ENCODE data around the gene HIGD1C.
"Not testable (repeated sequence)": the region's sequence is repeated elsewhere in the genome, so short reads cannot be mapped to it uniquely, and the experiment has no call there.

The HIGD1C gene

DNA sequence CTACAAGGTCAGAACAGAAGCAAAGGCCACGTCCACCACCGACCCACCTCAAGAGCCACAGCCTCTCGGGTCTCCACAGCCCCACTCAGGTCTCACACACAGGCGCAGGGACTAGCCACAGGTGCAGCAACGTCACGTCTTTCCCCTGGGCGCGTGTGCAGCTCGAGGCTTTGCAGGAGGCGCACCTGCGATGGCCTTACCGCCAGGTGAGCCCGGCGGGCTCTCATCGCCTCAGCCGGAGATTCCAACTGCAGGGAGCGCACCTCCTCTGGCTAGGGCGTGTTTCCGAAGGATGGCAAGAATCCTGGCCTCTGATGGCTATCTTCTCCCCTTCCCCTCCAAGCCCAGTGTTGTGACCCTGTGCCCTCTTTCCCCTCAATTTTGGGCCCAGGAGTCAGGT lies at the start of gene HIGD1C:
Gene HIGD1C, plus strand, starts transcription at position 35 of the 400 bp plus-strand sequence. CDS start 1,455 bp downstream, outside the sequence.
- in situ Hi-C loops (cut with HindIII; ENCODE audit: low pct_ligation_motif_present, low pct_unique_long_range_greater_than_20kb, low sequenced_read_pairs) = no loop called here
- DNase-seq = no peak

DNA sequence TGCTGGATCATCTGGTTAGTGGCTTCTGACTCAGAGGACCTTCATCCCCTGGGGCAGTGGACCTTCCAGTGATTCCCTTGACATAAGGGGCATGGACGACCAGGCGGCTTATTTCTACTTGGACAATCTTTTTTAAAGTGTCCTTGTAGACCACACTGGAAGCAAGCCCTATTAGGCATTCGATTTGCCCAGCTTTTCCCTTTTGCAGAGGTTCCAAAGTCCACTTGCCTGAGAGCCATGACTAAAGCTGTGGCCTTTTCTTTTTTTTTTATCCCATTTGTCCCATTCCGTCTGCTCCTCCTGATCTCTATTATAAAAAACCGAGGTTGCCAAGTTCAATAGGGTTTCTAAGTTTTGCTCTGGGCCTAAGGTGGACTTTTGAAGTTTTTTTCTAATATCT lies 43.9 kb upstream of the HIGD1C start:
- in situ Hi-C loops (cut with HindIII; ENCODE audit: low pct_ligation_motif_present, low pct_unique_long_range_greater_than_20kb, low sequenced_read_pairs); DNase-seq: not testable (repeated sequence)

DNA sequence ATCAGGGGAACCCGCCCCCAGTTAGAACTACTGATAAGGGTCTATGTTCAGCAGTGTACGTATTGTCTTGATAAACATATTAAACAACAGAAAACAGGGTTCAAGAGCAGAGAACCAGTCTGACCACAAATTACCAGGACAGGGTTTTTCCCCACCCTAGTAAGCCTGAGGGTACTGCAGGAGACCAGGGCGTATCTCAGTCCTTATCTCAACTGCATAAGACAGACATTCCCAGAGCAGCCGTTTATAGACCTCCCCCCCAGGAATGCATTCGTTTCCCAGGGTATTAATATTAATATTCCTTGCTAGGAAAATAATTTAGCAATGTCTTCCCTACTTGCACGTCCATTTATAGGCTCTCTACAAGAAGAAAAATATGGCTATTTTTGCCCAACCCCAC lies 40.0 kb upstream of the HIGD1C start:
- in situ Hi-C loops (cut with HindIII; ENCODE audit: low pct_ligation_motif_present, low pct_unique_long_range_greater_than_20kb, low sequenced_read_pairs); DNase-seq: not testable (repeated sequence)

DNA sequence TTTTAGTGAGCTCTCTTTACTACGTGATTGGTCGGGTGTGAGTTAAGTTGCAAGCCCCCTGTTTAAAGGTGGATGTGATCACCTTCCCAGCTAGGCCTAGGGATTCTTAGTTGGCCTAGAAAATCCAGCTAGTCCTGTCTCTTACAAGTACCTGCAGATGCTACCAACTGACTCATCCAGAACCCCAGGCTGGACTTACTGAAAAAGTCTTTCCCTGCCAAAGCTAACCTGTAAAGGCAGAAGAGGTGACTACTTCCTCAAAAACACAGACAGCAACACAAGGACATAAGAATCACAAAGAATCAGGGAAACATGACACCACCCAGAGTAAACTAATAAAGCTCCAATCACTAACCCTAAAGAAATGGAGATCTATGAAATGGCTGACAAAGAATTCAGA lies 39.1 kb upstream of the HIGD1C start:
- DNase-seq = no peak
- in situ Hi-C loops (cut with HindIII; ENCODE audit: low pct_ligation_motif_present, low pct_unique_long_range_greater_than_20kb, low sequenced_read_pairs) = no loop called here

DNA sequence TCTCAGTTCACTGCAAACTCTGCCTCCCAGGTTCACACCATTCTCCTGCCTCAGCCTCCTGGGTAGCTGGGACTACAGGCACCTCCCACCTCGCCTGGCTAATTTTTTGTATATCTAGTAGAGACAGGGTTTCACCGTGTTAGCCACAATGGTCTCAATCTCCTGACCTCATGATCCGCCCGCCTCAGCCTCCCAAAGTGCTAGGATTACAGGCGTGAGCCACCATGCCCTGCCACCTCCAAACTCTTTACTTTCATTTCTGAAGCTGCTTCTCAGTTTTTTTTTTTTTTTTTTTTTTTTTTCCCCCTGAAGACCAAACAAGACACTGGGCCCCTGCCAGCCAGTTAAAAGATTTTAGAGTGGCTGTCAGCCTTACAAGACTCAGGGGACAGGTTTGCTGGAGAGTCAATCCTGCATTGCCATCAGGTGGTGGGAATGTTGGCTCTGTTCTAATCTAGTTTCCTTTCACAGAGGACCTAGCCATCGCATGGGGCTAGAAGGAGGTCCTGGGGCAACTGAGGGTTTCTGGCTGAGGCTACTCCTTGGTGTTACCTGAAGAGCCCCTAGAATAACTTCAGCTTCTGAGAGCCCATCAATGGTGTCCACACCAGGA lies 37.4 kb upstream of the HIGD1C start:
- no peak for DNase-seq
- in situ Hi-C loops (cut with HindIII; ENCODE audit: low pct_ligation_motif_present, low pct_unique_long_range_greater_than_20kb, low sequenced_read_pairs) = no loop called here

DNA sequence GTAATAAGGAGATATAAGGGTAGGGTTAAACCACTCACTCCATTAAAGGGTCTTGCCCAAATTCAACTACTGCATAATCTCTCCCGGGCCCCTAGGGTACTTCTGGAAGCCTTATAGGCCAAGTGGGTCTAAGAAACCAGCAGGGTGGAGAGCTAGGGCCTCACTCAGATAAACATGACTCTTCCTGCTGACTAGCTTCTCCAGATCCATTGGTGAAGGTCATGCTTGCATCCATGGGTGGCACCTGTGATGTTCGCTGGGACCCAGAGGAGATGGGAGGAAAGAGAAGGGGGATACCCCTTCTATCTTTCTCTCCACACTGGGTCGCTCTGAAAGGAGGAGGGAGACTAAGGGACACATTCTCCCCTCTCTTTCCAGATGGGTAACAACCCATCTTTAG lies 36.1 kb upstream of the HIGD1C start:
- in situ Hi-C loops (cut with HindIII; ENCODE audit: low pct_ligation_motif_present, low pct_unique_long_range_greater_than_20kb, low sequenced_read_pairs) = no loop called here
- DNase-seq = no peak

DNA sequence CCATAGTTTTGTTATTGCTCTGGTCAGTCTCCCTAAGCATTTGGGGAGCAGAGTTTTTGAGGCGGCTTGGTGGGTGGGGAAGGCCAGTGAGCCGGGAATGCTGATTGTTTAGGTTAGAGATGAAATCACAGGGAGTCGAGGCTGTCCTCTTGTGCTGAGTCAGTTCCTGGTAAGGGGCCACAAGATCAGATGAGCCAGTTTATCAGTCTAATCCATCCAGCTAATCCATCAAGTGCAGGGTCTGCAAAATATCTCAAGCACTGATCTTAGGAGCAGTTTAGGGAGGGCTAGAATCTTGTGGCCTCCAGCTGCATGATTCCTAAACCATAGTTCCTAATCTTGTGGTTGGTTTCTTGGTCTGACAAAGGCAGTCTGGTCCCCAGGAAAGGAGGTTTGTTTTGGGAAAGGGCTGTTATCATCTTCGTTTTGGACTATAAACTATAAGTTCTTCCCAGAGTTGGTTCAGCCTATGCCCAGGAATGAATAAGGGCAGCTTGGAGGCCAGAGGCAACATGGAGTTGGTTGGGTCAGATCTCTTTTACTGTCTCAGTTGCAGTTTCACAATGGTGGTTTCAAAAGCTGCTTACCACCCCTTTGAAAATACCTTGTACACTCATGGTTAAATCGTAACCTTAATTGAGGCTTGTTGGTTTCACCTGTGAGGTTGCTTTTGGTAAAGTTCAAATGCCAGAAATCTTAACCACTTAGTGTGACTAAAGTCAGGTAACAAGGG lies 33.6 kb upstream of the HIGD1C start:
- DNase-seq = no peak
- in situ Hi-C loops (cut with HindIII; ENCODE audit: low pct_ligation_motif_present, low pct_unique_long_range_greater_than_20kb, low sequenced_read_pairs) = no loop called here

DNA sequence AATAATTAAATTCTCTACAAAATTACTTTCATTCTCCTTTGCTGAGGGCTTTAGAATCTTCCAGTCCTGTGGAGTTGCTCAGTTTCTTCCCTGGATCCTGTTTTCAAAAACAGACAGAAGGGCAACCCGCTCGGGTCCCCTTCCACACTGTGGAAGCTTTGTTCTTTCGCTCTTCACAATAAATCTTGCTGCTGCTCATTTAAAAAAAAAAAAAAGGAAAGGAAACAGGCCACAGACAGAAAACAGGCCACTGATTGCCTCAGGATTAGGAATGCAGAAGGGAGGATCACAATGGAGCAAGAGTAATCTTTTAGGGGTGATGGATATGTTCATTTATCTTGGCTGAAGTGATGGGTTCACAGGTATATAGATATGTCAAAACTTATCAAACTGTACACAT lies 29.5 kb upstream of the HIGD1C start:
- in situ Hi-C loops (cut with HindIII; ENCODE audit: low pct_ligation_motif_present, low pct_unique_long_range_greater_than_20kb, low sequenced_read_pairs) = no loop called here
- no peak for DNase-seq

DNA sequence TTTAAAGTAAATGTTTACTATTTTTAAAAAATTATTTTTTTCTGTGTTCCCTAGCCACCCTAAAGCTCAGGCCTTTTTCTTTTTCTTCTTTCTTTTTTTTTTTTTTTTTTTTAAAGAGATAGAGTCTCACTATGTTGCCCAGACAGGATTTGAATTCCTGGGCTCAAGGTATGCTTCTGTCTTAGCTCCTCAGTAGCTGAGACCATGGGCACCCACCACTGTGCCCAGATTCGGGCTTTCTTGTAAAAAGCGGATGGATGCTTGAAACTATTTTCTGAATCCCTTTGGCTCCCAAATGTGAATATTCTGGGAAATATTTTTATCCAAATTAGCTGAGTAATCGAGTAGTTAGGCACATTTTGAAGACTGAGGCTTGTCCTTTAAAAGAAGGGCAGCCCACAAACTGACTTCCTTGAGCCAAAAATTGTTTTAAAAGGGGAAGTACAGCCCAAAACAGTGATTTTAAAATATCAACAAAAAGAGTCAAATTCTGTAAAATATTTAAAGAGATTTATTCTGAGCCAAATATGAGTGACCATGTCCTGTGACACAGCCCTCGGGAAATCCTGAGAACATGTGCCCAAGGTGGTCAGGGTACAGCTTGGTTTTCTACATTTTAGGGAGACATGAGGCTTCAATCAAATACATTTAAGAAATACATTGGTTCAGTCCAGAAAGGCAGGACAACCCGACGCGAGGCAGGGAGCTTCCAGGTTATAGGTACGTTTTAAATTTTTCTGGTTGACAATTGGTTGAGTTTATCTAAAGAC lies 28.8 kb upstream of the HIGD1C start:
- in situ Hi-C loops (cut with HindIII; ENCODE audit: low pct_ligation_motif_present, low pct_unique_long_range_greater_than_20kb, low sequenced_read_pairs) = no loop called here
- no peak for DNase-seq

DNA sequence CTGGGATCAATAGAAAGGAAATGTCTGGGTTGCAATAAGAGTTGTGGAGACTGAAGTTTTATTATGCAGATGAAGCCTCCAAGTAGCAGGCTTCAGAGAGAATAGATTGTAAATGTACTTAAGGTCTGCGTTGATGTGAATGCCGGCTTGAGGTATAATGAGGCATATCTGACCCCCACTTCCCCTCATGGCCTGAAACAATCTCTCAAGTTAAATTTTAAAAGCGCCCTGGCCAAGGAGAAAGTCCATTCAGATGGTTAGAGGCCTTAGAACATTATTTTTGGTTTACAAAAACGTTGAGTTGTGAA lies 28.3 kb upstream of the HIGD1C start:
- DNase-seq = no peak
- in situ Hi-C loops (cut with HindIII; ENCODE audit: low pct_ligation_motif_present, low pct_unique_long_range_greater_than_20kb, low sequenced_read_pairs) = no loop called here

DNA sequence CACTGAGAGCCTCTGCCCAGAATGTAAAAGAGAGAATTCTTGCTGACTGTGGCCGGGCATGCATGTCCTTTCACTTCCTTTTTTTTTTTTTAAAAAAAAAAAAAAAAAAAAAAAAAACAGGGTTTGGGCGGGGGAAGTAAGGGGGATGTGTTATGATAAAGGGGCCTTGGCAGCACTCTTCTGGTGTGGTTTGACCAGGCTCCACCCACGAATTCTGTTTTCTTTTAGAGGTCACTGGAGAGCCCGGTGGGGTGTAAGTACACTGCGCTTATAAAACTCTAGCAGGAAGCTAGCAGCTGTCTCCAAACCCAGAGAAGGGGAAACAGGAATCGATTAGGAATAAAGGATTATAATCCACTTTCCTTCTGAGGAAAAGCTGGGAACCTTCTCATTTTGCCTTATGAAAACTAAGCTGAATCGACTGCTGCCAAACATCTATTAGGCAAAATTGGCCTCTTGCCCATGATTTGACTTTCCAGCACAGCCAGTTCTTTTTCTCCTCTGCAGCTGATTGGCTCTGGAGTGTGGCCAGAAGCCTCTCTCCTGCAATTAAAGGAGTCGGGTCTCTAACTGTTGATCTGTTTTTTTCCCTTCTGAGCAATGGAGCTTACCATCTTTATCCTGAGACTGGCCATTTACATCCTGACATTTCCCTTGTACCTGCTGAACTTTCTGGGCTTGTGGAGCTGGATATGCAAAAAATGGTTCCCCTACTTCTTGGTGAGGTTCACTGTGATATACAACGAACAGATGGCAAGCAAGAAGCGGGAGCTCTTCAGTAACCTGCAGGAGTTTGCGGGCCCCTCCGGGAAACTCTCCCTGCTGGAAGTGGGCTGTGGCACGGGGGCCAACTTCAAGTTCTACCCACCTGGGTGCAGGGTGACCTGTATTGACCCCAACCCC lies 27.7 kb upstream of the HIGD1C start:
- peak; percentile 90 for DNase-seq
- in situ Hi-C loops (cut with HindIII; ENCODE audit: low pct_ligation_motif_present, low pct_unique_long_range_greater_than_20kb, low sequenced_read_pairs) = no loop called here

DNA sequence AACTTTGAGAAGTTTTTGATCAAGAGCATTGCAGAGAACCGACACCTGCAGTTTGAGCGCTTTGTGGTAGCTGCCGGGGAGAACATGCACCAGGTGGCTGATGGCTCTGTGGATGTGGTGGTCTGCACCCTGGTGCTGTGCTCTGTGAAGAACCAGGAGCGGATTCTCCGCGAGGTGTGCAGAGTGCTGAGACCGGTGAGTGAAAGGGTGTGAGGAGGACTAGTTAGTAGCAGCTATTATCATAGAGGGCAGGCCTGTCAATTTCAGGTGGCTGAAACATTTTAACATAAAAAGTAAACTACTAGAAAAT lies 27.0 kb upstream of the HIGD1C start:
- in situ Hi-C loops (cut with HindIII; ENCODE audit: low pct_ligation_motif_present, low pct_unique_long_range_greater_than_20kb, low sequenced_read_pairs) = no loop called here
- DNase-seq = no peak

DNA sequence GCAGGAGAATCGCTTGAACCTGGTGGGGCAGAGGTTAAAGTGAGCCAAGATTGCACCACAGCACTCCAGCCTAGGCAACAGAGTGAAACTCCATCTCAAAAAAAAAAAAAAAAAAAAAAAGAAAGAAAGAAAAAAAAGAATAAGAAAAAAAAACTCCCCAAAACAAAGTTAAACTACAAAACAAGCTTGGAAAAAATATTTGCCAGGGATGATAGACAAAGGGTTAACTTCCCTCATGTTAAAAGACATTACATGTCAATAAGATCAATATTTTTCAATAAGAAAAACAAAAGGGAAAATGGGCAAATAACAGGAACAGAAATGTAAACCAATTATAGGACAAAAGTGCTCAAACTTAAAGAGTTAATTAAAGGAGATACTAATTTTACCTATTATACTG lies 26.4 kb upstream of the HIGD1C start:
- in situ Hi-C loops (cut with HindIII; ENCODE audit: low pct_ligation_motif_present, low pct_unique_long_range_greater_than_20kb, low sequenced_read_pairs) = no loop called here

DNA sequence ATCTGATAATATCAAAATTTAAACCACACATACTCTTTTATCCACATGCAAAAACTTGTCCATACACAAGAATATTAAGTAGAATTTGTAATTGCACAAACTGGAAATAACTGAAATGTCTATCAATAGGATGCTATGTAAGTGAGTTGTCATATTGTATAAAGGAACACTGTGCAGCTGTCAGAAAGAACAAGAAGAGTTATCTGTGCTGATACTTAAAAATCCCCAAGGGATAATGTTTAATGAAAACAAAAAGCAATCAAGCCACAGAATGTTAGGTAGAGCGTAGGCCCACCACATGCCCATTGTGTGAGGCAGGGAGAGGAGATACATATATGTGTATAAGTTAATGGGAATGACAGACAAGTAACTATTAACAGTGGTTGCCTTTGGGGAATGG lies 25.9 kb upstream of the HIGD1C start:
- in situ Hi-C loops (cut with HindIII; ENCODE audit: low pct_ligation_motif_present, low pct_unique_long_range_greater_than_20kb, low sequenced_read_pairs) = no loop called here
- no peak for DNase-seq

More for the DNA sequence above, 26.4 kb upstream of the HIGD1C start:
- no peak for DNase-seq

DNA sequence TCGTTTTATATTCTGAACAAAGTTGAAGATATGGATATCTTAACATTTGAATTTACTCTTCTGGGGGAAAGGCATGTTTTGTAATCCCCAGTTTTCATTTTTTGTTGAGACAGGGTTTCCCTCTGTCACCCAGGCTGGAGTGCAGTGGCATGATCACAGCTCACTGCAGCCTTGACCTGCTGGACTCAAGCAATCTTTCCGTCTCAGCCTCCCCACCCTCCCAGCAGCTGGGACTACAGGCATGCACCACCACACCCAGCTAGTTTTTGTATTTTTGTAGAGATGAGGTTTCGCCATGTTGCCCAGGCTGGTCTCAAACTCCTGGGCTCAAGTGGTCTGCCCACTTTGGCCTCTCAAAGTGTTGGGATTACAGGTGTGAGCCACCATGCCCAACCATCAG lies 25.4 kb upstream of the HIGD1C start:
- in situ Hi-C loops (cut with HindIII; ENCODE audit: low pct_ligation_motif_present, low pct_unique_long_range_greater_than_20kb, low sequenced_read_pairs); DNase-seq: not testable (repeated sequence)

DNA sequence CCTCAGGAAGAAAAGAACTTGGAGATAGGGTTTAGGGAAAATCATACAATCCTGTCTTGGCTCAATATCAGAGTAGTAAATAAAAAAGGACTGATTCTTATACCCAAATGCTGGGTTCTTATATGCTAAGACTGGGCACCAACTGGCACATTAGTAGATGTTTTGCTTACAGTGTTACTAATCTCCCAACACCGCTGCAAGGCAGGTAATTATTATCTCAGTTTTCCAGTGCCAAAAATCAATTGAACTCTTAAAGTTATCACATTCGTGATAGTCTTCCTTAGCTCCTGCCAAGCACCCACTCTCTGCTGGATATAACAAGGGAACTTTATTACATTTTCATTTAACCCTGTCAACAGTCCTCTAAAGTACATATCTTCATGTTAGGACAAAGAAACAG lies 25.0 kb upstream of the HIGD1C start:
- peak; percentile 29 for DNase-seq
- in situ Hi-C loops (cut with HindIII; ENCODE audit: low pct_ligation_motif_present, low pct_unique_long_range_greater_than_20kb, low sequenced_read_pairs) = no loop called here

DNA sequence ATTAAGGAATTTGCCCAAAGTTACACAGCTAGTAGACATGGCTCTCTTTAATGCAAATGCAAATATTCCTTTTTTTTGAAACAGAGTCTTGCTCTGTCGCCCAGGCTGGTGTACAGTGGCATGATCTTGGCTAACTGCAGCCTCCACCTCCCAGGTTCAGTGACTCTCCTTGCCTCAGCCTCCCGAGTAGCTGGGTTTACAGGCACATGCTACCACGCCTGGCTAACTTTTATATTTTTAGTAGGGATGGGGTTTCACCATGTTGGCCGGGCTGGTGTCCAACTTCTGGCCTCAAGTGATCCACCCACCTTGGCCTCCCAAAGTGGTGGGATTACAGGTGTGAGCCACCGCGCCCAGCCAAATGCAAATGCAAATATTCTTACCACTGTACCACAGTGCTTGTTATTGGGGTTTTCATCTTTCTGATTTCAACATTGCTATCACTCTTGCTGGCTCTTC lies 24.5 kb upstream of the HIGD1C start:
- in situ Hi-C loops (cut with HindIII; ENCODE audit: low pct_ligation_motif_present, low pct_unique_long_range_greater_than_20kb, low sequenced_read_pairs) = no loop called here
- DNase-seq = no peak

DNA sequence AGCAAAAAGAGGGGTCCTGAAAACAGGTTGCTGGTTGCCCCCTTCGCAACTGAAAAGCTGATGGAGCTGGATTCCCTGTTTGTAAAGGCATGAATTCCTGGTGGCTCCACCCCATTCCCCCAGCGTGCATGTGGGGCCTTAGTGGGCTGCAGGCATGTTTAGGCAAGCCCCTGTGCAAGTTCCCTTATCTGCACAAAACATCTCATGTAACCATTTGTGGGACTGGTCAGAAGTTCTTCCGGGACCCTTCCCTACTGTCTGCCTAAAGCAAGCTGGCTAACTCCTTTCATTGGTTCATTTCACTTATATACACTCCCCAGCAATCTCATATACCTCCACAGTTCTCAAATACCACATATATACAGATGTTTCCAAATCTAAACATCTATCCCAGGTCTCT lies 24.0 kb upstream of the HIGD1C start:
- no peak for DNase-seq

DNA sequence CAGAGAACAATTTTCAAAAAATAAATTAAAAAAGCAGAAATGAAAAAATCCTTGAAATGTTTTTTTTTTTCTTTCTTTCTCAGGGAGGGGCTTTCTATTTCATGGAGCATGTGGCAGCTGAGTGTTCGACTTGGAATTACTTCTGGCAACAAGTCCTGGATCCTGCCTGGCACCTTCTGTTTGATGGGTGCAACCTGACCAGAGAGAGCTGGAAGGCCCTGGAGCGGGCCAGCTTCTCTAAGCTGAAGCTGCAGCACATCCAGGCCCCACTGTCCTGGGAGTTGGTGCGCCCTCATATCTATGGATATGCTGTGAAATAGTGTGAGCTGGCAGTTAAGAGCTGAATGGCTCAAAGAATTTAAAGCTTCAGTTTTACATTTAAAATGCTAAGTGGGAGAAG lies 22.5 kb upstream of the HIGD1C start:
- in situ Hi-C loops (cut with HindIII; ENCODE audit: low pct_ligation_motif_present, low pct_unique_long_range_greater_than_20kb, low sequenced_read_pairs) = no loop called here
- DNase-seq = no peak

More for the DNA sequence above, 24.0 kb upstream of the HIGD1C start:
- in situ Hi-C loops (cut with HindIII; ENCODE audit: low pct_ligation_motif_present, low pct_unique_long_range_greater_than_20kb, low sequenced_read_pairs) = no loop called here
